Measurements from ENCODE around the gene STIP1.
A peak's percentile ranks its signal among the peaks of the same experiment; 100 is the strongest.
"Not testable (repeated sequence)": the region's sequence is repeated elsewhere in the genome, so short reads cannot be mapped to it uniquely, and the experiment has no call there.

Gene STIP1

DNA sequence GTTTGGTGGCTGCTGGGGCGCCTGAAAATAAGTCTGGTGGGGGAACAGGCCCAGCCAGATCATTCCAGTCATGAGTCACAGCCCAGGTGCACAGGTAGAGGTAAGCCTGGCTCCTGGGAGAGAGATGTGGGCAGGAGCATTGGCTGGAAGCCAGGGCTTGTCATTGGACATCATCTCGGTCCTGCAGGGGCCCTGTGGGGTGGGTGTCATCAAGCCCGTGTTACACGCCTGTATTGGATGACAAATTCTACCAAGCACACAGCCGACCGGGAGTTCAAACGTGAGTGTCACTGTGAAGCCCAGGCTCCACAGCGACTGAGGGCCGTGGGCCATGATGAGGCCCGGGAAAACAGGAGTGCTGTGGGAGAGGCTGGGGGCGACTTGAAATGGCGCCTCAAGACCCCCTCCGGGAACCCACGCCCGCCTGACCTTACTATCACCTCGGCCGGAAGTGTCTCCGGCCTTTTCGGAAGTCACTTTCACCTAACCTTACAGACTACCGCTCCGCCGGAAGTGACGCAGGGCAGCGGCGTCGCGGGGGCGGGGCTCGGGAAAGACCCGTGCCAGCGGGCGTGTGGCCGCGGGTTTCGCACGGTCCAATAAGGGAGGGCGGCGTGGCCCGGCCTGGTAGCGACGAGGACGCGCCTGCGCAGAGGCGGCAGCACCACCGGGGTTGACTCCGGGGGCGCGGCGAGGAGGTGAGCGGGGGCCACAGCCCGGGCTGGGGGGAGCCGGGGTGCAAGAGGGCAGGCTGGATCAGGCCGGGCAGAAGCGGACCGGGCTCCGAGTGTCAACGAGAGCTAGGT, 54.7 kb downstream of the STIP1 start, which contains the start of gene FKBP2:
Gene FKBP2, plus strand, starts transcription at position 661 of the 806 bp plus-strand sequence. CDS start 1,293 bp downstream, outside the sequence.
- peak; percentile 99 for DNase-seq

GRCh38 chr11:64241241-64241490, 55.2 kb downstream of the STIP1 start:
- DNase-seq: peak; percentile 100

GRCh38 chr11:64241491-64242374, 55.8 kb downstream of the STIP1 start:
- DNase-seq: no peak

GRCh38 chr11:64243236-64243854, 57.4 kb downstream of the STIP1 start:
- no peak for DNase-seq

DNA sequence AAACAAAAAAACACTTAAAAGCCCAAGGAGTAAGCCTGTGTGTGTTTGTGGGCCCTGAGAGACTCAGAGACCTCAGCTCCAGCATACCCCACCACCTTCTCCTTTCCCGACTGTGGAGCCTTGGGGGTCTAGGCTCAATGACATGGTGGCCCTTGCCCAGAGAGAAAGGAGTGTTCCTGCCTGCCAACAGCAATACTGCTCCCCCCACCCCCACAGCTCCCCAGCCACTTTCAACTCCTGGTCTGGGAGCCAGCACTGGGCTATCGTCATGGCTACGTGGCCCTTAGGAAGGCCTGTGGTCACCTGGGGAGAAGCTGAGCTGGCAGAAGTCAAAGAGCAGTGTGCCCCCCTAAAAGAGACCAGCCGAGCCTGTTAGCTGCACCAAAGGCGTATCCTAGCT, 58.1 kb downstream of the STIP1 start:
- no peak for DNase-seq

- no peak for DNase-seq
These were observed 59.0 kb downstream of the STIP1 start for GRCh38 chr11:64244966-64245365.

GRCh38 chr11:64245401-64245796, 59.4 kb downstream of the STIP1 start:
- no peak for DNase-seq

DNA sequence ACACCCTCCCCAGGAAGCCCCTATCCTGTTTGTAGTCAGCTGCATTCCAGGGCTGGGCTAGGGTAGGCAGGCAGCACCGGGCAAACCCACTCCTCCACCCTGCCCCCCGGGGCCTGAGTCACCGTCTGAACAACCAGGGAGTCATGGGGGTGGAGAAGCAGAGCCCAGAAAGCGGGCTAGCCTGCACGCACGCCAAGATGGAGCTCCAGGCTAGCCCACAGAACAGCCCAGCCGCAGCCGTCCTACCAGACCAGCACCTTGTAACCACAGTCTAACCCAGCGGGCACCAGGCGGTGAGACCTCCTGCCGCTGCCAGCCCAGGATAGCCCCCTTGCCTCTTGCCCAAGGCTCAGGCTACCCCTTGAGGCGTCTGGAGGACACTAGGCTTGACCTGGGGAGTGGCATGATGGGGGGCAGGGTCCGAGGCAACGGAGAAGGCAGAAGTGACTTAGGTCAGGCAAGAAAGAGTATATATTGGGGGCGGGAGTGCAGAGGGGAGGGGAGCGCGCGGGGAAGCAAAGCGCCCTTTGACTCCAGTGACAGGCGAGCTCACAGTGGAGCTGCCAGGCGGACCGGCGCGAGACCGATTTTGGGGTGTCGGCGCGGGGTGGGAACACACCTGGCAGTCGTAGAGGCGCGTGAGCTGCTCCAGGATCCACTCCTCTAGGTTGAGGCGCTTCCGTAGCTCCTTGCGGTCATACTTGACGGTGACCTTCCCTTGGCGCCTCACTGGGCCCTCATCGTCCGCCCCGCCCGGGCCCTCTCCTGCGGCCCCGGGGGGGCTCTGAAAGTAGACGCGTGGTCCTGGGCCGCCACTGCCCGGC, 60.0 kb downstream of the STIP1 start:
- peak; percentile 86 for DNase-seq

GRCh38 chr11:64246621-64246870, 60.6 kb downstream of the STIP1 start:
- DNase-seq: not testable (repeated sequence)

DNA sequence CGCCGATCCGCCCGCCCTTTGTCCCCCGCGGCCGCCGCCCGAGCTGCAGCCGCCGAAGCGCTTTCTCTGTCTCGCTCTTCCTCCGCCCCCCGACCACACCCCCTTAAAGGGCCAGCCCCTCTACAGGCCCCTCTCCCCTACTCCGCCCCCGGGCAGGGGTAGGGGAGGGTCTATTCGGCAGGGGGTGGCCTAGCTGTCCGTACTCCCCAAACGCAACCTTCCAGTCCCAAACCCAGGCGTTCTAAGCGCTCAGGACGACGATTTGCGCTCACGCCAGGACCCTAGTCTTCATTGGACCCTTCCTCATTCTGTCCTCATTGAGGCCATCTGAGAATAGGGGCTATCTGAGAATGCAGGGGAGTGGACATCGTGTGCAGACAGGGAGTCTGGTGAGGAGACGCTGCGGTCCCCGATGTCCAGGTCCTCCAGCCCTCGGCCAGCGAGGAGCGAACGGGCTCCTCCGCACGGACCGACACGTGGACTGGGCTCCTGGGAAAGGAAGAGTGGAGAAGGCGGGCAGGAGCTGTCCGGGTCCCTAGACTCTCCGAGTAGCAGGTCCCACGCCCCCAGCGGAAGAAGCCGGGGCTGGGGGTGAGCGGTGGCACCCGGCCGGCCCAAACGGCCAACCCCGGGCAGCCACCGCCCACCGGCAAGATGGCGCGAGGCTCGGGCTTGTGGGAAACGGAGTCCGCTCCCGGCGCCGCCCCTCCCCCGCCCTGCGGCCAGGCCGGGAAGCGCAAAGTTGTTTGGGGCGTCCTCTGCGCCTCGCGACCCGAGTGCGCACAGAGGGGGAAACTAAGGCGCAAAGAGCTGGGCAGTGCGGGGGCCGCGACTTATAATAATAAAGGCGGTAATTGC, 61.1 kb downstream of the STIP1 start, which contains the start of gene PPP1R14B:
Gene PPP1R14B, minus strand, starts transcription at position 73 of the 858 bp plus-strand sequence. CDS start 270 bp downstream, outside the sequence.
- peak; percentile 90 for DNase-seq

DNA sequence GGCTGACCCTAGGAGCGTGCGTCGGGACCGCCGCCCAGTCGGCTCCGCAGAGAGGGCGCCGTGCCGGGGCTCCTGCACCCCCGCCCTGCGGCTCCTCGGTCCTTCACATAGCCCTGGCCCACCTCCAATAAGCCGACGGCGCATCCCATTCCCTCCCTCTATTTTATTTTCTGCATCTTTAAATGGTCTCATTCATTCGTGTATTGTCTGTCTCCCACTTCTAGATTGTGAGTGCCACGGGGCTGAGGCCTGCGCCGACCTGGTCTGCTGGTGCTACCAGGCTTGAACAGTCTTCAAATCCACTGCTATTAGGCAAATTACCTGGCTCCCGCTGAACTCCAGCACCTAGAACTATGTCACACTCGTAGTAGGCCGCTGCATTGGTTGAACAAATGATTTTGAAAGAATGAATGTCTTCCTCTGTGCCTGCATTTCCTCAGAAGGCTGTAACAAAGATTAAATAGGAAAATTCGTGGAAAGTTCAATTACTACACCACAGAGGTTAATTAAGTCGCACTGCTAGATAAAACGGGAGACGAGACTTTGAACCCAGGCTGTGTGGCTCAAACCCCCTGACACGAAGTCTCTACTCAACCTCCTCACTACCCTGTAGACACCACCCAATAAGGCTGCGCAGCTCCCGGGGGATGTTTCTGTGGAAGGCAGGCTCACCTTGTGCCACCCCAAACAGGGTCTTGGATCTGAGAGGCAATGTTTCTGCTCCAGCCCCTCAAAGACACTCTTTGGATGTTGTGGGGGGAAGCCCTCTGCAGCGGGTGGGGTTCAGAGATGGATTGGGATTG, 62.0 kb downstream of the STIP1 start:
- DNase-seq: no peak

DNA sequence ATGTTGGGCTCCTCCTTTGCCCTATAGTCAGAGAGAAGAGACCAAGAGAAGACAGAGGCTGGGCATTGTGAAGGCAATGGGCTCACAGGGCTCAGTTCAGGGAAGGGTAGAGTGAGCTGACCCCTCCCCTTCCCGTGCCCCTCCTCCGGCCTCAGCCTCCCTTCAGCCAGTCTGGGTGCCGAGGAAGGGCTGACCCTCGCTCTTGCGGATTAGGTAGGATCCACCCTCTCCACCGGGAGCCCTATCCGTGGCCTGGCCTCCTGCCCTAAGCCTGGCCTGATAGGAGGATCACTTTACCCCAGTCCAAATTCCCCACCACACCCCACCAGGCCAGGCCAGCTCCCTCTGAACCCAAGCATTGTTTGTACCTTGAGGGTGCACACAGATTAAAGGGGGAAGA, 62.6 kb downstream of the STIP1 start:
- no peak for DNase-seq

DNA sequence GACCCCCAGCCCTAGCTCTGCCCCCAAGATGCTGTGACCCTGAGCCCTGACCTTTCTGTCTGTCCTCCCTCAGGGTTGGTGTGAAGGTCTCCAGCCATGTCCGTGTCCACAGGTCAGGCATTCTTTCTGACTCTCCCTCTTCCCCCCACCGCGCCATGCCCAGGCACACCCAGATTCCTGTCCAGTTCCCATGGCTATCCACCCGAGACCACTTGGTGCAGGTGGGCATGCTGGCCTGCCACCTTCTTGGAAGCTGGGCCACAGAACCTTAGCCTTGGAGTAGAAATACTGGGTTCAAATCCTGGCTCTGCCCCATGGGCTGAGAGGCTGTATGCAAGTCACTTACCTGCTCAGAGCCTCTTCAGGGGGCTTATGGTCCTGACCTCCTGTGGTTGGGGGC, 63.1 kb downstream of the STIP1 start:
- DNase-seq: no peak

DNA sequence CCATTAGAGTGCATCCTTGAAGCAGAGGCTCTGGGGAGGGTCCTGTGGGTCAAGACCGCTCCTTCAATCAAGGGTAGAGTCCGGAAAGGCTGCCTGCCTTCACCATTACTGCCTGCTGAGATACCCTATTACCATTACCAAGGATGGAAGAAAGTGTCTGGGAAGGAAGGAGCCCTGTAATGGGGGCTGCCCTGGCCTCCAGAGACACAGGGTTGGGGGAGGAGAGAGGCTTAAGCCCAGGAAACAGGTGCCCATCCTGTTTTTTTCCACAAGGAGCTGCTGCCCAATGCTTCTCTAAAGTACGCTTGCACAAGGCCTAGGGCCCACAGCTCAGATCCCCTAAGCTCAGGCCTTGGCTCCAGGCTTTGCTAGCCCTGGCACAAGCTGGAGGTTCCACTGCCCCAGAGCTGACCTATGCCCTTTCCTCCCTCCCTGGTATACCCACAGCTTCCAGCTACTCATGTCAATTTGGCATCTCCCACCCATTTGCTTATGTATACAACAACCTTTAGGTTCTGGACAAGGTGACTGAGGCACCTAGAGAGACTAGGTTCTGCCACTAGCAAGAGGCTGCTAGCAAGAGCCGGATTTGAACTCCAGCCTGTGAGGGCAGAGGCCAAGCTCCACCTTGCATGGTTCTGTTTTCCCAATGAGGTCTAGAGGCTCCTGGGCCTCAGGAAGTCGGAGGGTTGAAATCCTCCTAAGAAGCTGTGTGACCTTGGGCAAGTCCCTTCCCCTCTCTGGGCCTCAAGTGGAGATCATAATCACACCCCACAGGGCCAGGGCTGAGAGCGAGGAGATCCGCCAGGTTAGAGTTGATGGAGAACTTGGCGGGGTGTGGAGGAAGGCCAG, 63.8 kb downstream of the STIP1 start:
- DNase-seq: no peak

DNA sequence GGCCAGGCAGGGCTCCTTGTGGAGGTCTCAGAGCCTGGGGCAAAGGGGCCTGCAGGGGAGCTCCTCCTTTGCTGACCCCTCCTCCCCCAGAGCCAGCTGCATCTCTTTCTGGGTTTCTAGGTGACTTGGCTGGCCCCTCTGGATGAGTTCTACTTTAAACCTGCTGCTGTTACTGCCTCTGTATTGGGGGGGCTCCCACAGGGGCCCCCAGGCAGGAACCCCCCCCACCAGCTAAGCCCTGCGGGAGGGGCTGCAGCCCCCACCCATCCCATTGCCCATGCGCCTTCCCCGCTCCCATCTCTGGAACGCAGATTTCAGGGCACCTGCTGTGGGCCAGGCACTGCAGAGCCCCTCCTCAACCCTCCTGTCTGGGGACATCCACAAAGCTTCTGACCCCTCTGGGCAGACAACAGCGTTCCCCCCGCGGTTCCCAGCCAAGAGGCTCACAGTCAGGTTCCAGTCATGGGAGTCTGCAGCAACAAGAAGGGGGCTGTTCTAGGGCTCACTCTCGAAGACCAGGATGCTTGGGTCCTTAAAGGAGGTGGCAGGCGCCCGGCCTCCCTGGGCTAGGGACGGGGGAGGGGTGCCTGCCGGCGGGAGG, 64.5 kb downstream of the STIP1 start:
- no peak for DNase-seq

GRCh38 chr11:64251016-64251752, 65.2 kb downstream of the STIP1 start, which contains the start of gene PLCB3:
Gene PLCB3, plus strand, starts transcription at chr11:64251530. Its CDS starts 120 bp downstream, at chr11:64251650.
- peak; percentile 91 for DNase-seq

GRCh38 chr11:64251753-64252002, 65.7 kb downstream of the STIP1 start:
- no peak for DNase-seq

DNA sequence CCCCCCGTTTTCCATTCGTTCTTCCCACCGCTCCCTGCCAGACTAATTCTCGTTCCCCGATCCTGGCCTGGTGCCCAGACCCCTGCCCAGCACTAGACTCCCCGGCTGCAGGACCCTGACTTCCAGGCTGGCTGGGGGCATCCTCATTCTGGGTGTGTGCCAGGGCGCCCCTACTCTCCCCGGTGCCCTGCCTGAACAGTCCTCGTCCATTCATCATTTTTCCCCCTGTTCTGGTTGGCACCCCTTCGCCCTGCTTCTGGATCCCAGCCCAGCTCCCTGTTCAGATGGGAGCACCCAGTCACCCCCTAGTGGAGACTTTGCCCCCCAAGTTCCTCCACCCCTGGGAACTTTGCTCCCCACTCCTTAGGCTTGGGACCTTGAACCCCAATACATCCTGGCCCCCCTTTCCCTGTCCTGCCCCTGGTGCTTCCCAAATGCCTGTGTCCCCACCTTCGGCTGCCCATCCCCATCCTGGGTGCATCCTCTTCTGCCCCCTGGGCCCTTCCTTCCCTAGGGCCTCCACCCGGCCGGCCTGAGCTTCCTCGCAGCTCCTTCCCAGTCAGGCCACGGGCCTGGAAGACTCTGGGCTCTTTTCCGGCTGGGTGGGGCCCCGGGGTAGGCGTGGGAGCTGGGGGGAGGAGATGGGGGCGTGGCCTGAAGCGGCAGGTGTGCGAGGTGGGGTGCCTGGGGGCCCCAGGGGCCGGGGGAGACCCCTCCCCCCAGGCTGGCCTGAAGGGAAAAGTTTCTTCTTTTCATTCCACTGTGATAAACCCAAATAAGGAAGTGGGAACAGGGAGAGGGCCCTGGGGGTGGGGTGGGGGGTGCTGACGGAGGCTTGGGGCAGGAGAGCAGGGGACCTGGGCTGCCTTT, 66.3 kb downstream of the STIP1 start:
- DNase-seq: no peak

All from activated CD8-positive, alpha-beta memory T cell treated with anti-CD3 and anti-CD28 coated beads, Interleukin-2, amount 50 U/mL, for 48 hours (primary cell).